Stomach smooth muscle (tissue), 2 donors: ENCODE results near the gene TRAF2.

Experiments
- H3K27ac ChIP-seq: one replicate; pipeline ENCODE4 v1.7.0; 2013; ENCODE audit warnings: mild to moderate bottlenecking, low read length, inconsistent platforms
- H3K27me3 ChIP-seq, 2 donors: one replicate each; pipeline ENCODE4 v1.7.0; 2013; ENCODE audit warnings: low read length in 2 of 2; ENCODE audit not compliant: insufficient read depth in 2 of 2, control insufficient read depth in 1 of 2
- H3K36me3 ChIP-seq, 2 donors: one replicate each; pipeline ENCODE4 v1.7.0; 2013; ENCODE audit warnings: low read length in 2 of 2; ENCODE audit not compliant: control insufficient read depth in 2 of 2, insufficient read depth in 2 of 2
- H3K4me1 ChIP-seq: one replicate; pipeline ENCODE4 v1.7.0; 2013; ENCODE audit warnings: low read length; ENCODE audit not compliant: control insufficient read depth, insufficient read depth
- H3K4me3 ChIP-seq, 2 donors: one replicate each; pipeline ENCODE4 v1.7.0; 2013; ENCODE audit warnings: low read length in 2 of 2
- H3K9ac ChIP-seq, 2 donors: one replicate each; pipeline ENCODE4 v1.7.0; 2013; ENCODE audit warnings: low read length in 2 of 2, mild to moderate bottlenecking in 1 of 2
- H3K9me3 ChIP-seq, 2 donors: one replicate each; pipeline ENCODE4 v1.7.0; 2013; ENCODE audit warnings: low read length in 2 of 2; ENCODE audit not compliant: control insufficient read depth in 2 of 2
- donor health status: healthy.
- donor health status: Pancreatic carcinoma.

The TRAF2 gene

DNA sequence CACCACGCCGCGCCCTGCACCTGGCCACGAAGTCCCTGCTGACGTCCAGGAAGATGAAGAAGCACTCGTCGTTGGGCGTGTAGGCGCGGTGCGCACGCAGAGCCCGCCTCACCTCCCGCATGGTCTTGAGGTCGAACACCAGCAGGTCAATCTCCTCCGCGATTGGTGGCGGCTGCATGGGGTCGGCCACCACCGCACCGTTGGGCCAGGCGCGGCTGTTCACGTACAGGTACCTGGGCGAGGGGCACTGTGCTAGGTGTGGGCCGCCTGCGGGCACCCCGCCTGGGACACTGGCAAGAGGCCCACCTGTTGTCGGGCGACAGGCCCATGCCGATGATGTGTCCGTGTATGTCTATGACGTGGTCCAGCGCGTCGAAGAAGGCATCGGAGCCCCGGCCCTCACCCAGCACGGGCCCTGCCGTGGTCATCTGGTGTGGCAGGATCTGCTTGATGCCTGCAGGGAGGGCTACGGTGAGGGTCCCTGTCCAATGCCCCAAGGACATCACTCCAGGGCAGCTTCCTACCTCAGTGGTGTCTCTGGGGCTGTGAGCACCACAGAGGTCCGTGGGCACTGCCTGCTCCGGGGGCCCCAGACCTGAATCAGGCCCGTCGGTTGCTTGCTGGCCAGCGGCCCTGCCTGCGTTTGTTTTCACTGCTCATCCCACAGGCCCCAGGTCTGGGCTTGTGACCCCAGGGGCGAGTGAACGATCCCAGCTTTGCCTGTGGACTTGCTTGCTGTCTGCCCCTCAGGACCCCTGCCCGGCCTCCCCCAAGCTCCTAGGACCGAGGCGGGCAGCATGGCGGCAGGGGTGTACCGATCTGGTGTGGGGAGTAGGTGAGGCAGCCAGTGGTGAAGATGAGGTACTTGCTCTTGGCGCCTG lies 55.2 kb downstream of the TRAF2 start:
- no peak overlapping the region for H3K27ac ChIP-seq
- H3K36me3 ChIP-seq, result peaks cover 28 to 35% of the 10 kb centered on the region in 2 donors
- H3K9ac ChIP-seq, result no peak overlapping the region
- H3K4me3 ChIP-seq, result no peak overlapping the region
- no peaks in the 10 kb centered on the region for H3K27me3 ChIP-seq
- H3K9me3 ChIP-seq, result no peaks in the 10 kb centered on the region
- peaks cover 18% of the 10 kb centered on the region for H3K4me1 ChIP-seq

DNA sequence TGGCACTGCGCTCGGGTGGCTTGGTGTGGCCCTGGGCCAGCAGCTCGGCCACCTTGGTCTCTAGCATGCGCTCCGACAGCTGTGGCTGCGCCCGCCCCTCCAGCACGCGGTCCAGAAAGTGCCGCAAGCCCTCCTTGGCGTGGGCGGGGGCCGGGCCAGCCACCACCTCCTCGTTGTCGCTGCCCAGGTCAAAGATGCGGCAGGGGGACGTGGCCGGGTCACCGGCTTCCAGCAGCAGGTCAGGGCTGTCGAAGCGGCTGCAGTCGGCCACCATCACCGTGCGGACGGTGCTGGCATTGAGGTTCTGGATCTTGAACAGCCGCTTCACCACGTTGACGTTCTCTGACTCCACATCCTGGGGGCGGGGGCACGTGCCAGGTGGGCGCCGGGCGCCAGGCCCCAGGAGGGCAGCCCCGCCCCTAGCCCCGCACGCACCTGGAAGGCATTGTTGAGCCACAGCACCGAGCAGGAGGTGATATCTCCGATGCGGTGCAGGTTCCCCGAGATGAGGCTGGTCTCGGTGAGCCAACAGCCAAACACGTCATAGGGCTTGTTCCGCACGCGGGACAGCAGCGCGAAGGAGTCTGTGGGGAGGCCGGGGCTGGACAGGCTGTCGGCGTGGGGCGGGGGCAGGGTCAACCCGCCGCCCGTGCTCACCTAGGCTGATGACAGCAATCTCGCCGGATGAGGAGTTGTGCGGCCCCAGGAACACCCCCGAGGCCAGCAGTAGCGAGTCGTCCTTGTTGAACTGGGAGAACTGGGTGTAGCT lies 56.0 kb downstream of the TRAF2 start:
- no peak overlapping the region for H3K9ac ChIP-seq
- no peaks in the 10 kb centered on the region for H3K27me3 ChIP-seq
- no peak overlapping the region for H3K27ac ChIP-seq
- no peak overlapping the region for H3K4me3 ChIP-seq
- H3K4me1 ChIP-seq, result peaks cover 18% of the 10 kb centered on the region
- peaks cover 28 to 34% of the 10 kb centered on the region in 2 donors for H3K36me3 ChIP-seq
- no peaks in the 10 kb centered on the region for H3K9me3 ChIP-seq

DNA sequence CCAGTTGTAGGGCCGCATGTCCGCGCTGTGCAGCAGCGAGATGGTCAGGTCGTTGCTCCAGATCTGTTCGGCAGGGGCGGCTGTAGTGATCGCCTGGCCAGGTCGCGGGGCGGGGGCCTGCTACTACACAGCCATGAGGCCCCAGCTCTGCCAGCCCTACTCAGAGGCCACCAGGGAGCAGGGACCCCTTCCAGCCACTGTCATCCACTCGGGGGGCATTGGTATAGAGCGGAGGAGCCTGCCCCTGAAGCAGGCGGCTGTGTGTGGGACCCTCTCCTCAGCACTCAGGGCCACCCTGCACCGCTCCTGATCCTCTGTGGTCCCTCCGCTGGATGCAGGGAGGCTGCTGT lies 56.5 kb downstream of the TRAF2 start:
- Histone ChIP-seq H3K9me3 (no peaks in the 10 kb centered on the region), H3K9ac (no peak overlapping the region), H3K27ac (no peak overlapping the region), H3K4me1 (peaks cover 21% of the 10 kb centered on the region), H3K36me3 (peaks cover 28 to 34% of the 10 kb centered on the region in 2 donors), H3K27me3 (no peaks in the 10 kb centered on the region), H3K4me3 (no peak overlapping the region)

DNA sequence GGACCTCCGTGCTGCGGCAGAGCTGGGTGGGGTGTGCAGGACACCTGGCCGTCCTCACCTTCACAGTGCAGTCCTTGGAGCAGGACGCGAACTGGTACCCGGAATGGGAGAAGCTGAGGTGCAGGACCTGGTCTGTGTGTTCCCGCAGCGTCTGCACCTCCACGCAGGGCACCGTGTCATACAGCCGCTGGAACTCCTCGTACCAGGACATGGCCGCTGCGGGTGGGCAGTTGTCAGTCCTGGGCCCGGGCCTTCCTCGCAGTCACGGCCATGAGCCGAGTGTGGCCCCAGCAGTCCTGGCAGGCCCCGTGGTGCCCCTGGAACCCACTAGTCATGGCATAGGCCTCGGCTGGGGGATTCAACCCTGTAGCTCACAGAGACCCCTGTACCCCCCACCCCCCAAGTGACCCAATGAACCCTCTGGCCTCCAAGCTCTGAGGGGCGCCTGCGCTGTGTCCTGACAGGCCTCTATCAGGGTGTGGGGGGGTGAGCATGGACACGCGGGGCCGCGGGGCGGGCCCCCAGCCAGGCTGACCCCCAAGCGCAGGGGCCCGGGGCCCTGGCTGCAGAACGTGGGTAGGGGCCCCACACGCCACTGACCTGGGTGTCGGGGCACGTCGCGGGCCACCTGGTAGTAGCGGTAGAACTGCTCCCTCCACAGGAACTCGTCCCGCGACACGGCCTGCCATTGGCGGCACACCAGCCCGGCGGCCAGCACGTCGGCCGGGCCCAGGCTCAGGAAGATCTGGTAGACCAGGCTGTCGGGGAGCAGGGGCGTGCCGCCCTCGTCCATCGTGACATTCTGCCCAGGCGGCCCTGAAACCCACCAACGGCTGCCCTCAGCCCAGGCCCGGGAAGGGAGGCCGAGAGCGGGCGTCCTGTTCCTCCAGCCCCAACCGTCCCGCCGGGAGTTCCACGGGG lies 57.2 kb downstream of the TRAF2 start:
- H3K4me3 ChIP-seq, result peak overlapping the region; percentile 75 to 87
- peak overlapping the region; percentile 37 for H3K27ac ChIP-seq
- no peaks in the 10 kb centered on the region for H3K27me3 ChIP-seq
- peaks cover 23% of the 10 kb centered on the region for H3K4me1 ChIP-seq
- peaks cover 28 to 34% of the 10 kb centered on the region in 2 donors for H3K36me3 ChIP-seq
- peak overlapping the region; percentile 68 to 78 for H3K9ac ChIP-seq
- H3K9me3 ChIP-seq, result no peaks in the 10 kb centered on the region

DNA sequence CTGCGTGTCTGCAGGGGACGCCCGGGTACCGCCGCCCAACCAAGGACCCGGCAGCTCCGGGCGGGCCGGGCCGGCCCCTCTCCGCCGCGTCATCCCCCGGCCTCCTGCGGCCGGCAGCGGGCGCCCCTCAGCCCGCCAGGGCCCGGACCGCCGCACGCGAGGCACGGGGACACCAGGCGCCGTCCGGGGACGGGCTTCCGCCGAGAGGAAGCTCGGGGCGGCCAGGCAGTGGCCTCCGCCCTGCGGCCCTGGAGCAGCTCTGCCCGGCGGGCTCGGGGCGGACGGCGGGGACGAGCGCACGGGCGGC lies 57.8 kb downstream of the TRAF2 start:
- Histone ChIP-seq H3K4me1 (peaks cover 24% of the 10 kb centered on the region), H3K9me3 (no peaks in the 10 kb centered on the region), H3K36me3 (peaks cover 24 to 33% of the 10 kb centered on the region in 2 donors), H3K27me3 (no peaks in the 10 kb centered on the region), H3K4me3 (peak overlapping the region; percentile 75 to 87), H3K9ac (peak overlapping the region; percentile 68 to 78), H3K27ac (peak overlapping the region; percentile 37)

DNA sequence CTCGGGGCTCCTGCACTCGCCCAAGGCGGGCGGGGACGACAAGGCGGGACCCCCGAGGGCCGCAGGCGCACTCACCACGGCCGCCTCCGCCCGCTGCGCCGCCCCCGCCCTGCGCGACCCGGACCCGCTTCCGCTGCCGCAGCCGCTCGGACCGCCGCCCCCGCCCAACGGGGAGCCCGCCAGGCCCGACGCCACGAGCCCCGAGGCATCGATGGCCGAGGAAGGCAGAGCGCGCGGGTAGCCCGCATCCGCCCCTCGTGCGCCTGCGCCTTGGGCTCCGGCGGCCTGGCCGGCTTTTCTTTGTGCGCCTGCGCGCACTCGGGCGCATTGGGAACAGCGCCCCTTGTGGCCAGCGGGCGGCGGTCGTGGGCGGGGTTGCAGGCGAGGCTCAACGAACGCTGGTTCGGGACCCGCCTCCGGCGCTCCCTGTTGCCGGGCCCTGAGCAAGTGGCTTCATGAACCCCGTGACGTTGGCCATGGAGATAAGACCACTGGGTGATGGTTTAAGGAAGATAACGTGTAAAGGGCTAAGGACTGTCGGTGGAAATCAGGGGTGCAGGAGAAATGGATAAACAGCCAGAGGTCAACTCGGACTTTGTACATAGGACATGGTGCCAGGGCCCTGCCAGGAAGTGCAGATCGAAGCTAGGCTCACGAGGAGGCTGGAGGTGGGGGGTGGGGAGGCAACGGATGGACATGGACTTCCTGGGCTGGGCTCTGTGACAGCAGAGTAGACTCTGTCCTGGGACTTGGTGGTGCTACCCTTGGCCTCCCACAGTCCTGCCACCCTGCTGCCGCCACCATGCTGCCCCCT lies 58.4 kb downstream of the TRAF2 start, which contains the start of the genes C8G and FBXW5:
TSS of gene C8G (plus strand) at position 725 of the 814 bp plus-strand sequence. CDS start at position 803, 78 bp downstream.
TSS of gene FBXW5 (minus strand) at position 220 of the 814 bp plus-strand sequence. CDS start 655 bp downstream, outside the sequence.
- Histone ChIP-seq H3K9me3 (no peaks in the 10 kb centered on the region), H3K27ac (peak within 1 kb of the TSS; percentile 37), H3K4me1 (peaks cover 29% of the 10 kb centered on the region), H3K27me3 (no peaks in the 10 kb centered on the region), H3K36me3 (peaks cover 20 to 27% of the 10 kb centered on the region in 2 donors), H3K9ac (peak within 1 kb of the TSS; percentile 68 to 78), H3K4me3 (peak within 1 kb of the TSS; percentile 75 to 87)

DNA sequence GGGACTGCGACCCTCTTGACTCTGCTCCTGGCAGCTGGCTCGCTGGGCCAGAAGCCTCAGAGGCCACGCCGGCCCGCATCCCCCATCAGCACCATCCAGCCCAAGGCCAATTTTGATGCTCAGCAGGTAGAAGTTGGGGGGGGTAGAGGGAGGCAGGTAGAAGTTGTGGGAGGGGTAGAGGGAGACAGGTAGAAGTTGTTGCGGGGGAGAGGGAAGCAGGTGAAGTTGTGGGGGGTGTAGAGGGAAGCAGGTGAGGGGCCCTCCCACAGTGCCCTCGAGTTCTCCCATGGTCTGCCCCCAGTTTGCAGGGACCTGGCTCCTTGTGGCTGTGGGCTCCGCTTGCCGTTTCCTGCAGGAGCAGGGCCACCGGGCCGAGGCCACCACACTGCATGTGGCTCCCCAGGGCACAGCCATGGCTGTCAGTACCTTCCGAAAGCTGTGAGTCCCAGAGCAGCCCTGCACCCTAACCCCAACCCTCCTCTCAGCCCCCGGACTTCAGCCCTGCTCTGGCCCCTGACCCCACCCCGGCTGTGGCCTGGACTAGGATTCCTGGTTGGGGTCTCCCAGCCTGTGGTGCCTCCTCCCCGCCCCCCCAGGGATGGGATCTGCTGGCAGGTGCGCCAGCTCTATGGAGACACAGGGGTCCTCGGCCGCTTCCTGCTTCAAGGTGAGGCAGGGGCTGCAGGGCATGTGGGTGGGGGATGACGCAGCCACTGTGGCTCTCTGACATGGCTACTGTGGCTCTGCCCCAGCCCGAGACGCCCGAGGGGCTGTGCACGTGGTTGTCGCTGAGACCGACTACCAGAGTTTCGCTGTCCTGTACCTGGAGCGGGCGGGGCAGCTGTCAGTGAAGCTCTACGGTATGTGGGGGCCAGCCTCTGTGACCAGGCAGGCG lies 59.3 kb downstream of the TRAF2 start:
- Histone ChIP-seq H3K36me3 (peaks cover 16 to 19% of the 10 kb centered on the region in 2 donors), H3K4me1 (peaks cover 37% of the 10 kb centered on the region), H3K27ac (no peak overlapping the region), H3K4me3 (no peak overlapping the region), H3K27me3 (no peaks in the 10 kb centered on the region), H3K9ac (no peak overlapping the region), H3K9me3 (no peaks in the 10 kb centered on the region)

DNA sequence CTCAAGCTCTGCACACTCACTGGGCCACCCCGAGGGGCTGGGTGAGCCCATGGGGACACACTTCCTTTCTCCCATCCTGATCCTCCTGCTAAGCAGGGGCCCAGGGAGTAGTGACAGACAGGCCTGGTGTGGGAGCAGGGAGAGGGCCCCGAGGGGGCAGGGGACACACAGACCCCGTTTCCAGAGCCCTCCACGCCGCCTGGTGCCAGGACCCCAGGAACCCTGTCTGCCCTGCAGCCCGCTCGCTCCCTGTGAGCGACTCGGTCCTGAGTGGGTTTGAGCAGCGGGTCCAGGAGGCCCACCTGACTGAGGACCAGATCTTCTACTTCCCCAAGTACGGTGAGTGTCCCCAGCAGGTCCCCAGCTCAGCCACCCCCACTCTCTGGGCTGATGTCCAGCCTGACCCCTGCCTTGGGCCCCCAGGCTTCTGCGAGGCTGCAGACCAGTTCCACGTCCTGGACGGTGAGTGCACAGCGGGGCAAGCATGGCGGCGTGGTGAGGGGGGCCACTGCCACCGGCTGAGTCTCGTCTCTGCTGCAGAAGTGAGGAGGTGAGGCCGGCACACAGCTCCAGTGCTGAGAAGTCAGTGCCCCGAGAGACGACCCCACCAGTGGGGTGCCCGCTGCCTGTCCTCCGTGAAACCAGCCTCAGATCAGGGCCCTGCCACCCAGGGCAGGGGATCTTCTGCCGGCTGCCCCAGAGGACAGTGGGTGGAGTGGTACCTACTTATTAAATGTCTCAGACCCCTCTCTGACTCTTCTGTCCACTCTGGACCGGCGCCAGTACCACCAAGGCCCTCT lies 60.1 kb downstream of the TRAF2 start:
- Histone ChIP-seq H3K9me3 (no peaks in the 10 kb centered on the region), H3K36me3 (peaks cover 11 to 12% of the 10 kb centered on the region in 2 donors), H3K4me1 (peaks cover 39% of the 10 kb centered on the region), H3K4me3 (no peak overlapping the region), H3K27me3 (no peaks in the 10 kb centered on the region), H3K27ac (no peak overlapping the region), H3K9ac (no peak overlapping the region)
